Endothelial cell of umbilical vein (primary cell): ENCODE measurements around the gene CLCN2.

Source experiments
- MYC ChIP-seq: IDR thresholded peaks from one replicate; pipeline ENCODE4 v1.6.1; 2011; ENCODE audit warnings: mild to moderate bottlenecking, low read depth, low read length
- TF ChIP-seq, protein P1 (sequence below), 2 donors: IDR thresholded peaks; 1 replicate in 1 of 2; 2 replicates in 1 of 2; pipeline ENCODE4 v1.5.1; 2011; ENCODE audit warnings: low read length in 2 of 2, mild to moderate bottlenecking in 2 of 2, moderate library complexity in 2 of 2, control low read depth in 1 of 2, inconsistent platforms in 1 of 2, low read depth in 1 of 2; ENCODE audit not compliant: insufficient read depth in 1 of 2; ENCODE audit errors: extremely low read depth in 1 of 2
- TF ChIP-seq, protein P2 (sequence below): IDR thresholded peaks from 2 replicates; pipeline ENCODE4 v1.6.1; 2011; ENCODE audit not compliant: insufficient read depth, insufficient read length

DNA sequence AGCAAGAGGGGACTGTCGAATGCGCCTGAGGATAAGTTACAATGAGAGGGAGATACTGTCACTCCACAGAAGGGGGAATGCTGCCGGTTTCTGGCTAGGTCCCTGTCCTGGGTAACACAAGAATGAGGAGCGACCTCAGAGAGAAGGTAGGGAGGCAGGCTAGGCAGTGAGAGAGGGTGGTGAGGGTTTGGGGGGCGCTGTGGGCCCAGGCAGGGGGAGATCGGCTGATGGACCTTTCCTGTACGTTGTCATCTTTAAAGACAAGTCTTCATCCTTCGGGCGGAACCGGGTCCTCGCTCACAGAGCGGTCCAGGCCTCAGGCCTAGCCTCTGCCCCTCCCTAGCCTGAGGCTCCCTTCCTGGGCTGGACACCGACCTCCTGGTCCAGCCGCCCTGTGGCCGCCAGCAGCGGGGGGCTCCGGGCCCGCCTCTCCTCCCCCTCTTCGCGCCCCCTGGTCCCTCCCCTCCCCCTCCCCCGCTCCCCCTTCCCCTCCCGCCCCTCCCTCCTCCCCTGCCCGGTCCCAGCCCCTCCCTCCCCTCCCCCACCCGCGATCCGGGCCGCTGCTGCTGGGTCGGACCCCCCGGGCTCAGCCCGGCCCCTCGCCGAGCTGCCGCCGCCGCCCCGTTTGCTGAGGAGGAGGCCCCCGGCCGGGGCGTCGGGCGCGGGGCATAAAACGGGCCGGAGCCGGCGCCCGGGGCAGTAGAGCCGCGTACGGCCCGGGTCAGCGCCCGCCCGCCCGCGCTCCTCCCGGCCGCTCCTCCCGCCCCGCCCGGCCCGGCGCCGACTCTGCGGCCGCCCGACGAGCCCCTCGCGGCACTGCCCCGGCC lies 18.2 kb upstream of the CLCN2 start, which contains the start of gene CHRD:
- TF ChIP-seq, protein P1, sequence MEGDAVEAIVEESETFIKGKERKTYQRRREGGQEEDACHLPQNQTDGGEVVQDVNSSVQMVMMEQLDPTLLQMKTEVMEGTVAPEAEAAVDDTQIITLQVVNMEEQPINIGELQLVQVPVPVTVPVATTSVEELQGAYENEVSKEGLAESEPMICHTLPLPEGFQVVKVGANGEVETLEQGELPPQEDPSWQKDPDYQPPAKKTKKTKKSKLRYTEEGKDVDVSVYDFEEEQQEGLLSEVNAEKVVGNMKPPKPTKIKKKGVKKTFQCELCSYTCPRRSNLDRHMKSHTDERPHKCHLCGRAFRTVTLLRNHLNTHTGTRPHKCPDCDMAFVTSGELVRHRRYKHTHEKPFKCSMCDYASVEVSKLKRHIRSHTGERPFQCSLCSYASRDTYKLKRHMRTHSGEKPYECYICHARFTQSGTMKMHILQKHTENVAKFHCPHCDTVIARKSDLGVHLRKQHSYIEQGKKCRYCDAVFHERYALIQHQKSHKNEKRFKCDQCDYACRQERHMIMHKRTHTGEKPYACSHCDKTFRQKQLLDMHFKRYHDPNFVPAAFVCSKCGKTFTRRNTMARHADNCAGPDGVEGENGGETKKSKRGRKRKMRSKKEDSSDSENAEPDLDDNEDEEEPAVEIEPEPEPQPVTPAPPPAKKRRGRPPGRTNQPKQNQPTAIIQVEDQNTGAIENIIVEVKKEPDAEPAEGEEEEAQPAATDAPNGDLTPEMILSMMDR (IDR thresholded peaks at IDR 0.05; ENCODE audit: extremely low read depth in 1 of 2, insufficient read depth in 1 of 2, low read depth in 1 of 2, low read length in 2 of 2), result no peak
- TF ChIP-seq, protein P2, sequence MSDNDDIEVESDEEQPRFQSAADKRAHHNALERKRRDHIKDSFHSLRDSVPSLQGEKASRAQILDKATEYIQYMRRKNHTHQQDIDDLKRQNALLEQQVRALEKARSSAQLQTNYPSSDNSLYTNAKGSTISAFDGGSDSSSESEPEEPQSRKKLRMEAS, result no peak
- TF ChIP-seq MYC, result no peak
